Measurements from ENCODE around the gene SOX10. TPM values are rescaled to one million over a fixed set of nuclear protein-coding genes. Genes with fewer than 3 reads are reported as not detected.

SOX10 gene
- total RNA-seq, 4 donors from 2014 or later, result 59.9 to 94.0 (median 84.2) TPM

DNA sequence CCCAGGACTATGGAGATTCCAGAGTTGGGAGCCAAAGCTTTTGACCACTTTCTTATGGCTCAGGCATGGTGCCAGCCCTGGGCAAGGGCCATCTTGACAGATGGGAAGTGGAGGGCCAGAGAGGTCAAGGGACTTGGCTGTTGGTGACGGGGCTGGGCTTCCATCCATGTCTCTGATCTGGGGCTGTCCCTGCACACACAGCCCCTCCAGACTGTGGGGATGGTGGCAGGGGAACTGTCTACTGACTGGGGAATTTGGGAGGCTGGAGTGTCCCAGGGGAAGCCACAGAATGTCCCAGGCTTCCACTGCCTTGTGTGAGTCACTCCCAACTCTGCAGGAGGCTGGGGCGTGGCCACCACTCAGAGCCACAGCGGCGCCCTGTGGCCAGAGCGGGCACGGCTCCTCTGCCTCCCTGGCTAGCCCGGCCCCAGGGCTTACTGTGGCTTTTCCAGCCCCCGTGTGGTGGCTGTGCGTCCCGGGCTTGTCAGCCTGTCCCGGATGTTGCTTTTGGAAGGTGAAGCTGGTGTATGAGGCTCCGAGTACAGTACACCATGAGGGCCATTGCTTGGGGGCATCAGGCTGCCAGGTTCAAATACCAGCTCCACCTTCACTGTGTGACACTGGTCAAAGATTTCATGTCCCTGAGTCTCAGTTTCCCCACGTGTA is 50.5 kb downstream of the SOX10 start:
- peak; percentile 75 to 82 for DNase-seq (ENCODE audit: low spot score in 2 of 2)
- peaks cover 0 to 30% (median 11%) of the 10 kb centered on the region in 4 donors for H3K4me1 ChIP-seq
- 7 to 19% methylated on average over 13 of the region's 13 CpGs for whole genome bisulfite sequencing, 2 donors
- no peaks in the 10 kb centered on the region for H3K9me3 ChIP-seq
- H3K27me3 ChIP-seq, result no peaks in the 10 kb centered on the region
- H3K36me3 ChIP-seq, result peaks cover 0 to 64% (median 4%) of the 10 kb centered on the region in 3 donors
- TF ChIP-seq POLR2A (IDR thresholded peaks at IDR 0.05) (no peak), EP300 (IDR thresholded peaks at IDR 0.05) (peak in 1 of 2 donors; percentile 52), CTCF (IDR thresholded peaks at IDR 0.05) (peak; percentile 91 to 98 (median 96))
- no peak overlapping the region for H3K4me3 ChIP-seq
- peak overlapping the region; percentile 37 to 85 (median 64) for H3K27ac ChIP-seq

- WGBS, 2 donors, result 80 to 91% methylated on average over 17 to 20 of the region's 21 CpGs
- H3K36me3 ChIP-seq, result peaks cover 0 to 68% (median 4%) of the 10 kb centered on the region in 3 donors
- peak overlapping the region in 3 of 4 donors; percentile 54 to 79 (median 75) for H3K27ac ChIP-seq
- H3K4me3 ChIP-seq, result no peak overlapping the region
- TF ChIP-seq POLR2A (IDR thresholded peaks at IDR 0.05) (no peak), CTCF (IDR thresholded peaks at IDR 0.05) (no peak), EP300 (IDR thresholded peaks at IDR 0.05) (no peak)
- no peak for DNase-seq (ENCODE audit: low spot score in 2 of 2)
- no peaks in the 10 kb centered on the region for H3K9me3 ChIP-seq
- no peaks in the 10 kb centered on the region for H3K27me3 ChIP-seq
- peaks cover 0 to 30% (median 11%) of the 10 kb centered on the region in 4 donors for H3K4me1 ChIP-seq
These were observed 51.4 kb downstream of the SOX10 start for GRCh38 chr22:37932821-37933578.

DNA sequence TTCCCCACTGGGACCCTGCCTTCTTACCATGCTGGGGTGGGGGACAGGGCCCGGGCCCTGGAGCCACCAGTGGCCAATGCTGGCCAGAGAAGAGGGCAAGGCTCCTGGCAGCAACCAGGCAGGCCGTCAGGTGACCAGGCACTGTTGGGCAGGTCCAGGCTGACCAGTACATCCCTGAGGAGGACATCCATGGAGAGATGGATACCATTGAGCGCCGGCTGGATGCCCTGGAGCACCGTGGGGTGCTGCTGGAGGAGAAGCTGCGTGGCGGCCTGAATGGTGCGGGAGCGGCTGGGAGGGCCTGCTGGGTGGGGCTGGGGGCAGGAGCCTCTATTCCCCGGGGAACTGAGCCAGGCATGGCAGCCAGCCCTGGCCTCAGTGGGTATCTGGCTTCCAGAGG is 52.0 kb downstream of the SOX10 start:
- H3K4me1 ChIP-seq, result peaks cover 0 to 30% (median 11%) of the 10 kb centered on the region in 4 donors
- WGBS, 2 donors, result 90% methylated on average over 10 of the region's 10 CpGs; no CpG with 5 or more reads in 1 of the 2 donors
- H3K27ac ChIP-seq, result peak overlapping the region in 1 of 4 donors; percentile 75

DNA sequence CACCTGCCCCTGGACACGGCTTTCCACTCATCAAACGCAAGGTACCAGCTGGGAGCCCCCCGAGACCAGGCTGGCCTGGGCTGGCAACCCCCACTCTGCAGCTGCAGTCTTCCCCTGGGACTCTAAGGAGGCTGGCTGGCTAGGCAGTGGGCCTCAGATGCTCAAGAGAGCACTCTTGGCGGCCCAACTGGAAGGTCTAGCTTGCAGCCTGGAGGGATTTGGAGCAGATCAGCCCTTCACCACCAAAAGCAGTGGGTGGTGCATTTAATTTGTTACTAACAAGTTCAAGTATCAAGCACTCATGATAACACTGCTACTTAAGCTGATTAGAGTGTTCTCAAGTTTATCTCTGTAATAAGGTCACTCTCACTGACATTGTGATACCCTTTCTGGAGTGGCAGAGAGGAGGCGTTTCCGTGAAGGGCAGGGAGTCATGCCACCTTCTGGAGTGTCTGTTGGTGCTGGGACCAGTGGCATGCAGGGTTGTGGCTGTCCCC is 52.4 kb downstream of the SOX10 start:
- H3K36me3 ChIP-seq, result peaks cover 0 to 68% (median 0%) of the 10 kb centered on the region in 3 donors
- no peaks in the 10 kb centered on the region for H3K9me3 ChIP-seq
- TF ChIP-seq POLR2A (IDR thresholded peaks at IDR 0.05) (no peak), EP300 (IDR thresholded peaks at IDR 0.05) (no peak), CTCF (IDR thresholded peaks at IDR 0.05) (no peak)
- H3K27me3 ChIP-seq, result no peaks in the 10 kb centered on the region
- no peak overlapping the region for H3K27ac ChIP-seq
- 89 to 90% methylated on average over 5 to 6 of the region's 6 CpGs for WGBS, 2 donors
- H3K4me1 ChIP-seq, result peaks cover 0 to 30% (median 11%) of the 10 kb centered on the region in 4 donors
- no peak for DNase-seq (ENCODE audit: low spot score in 2 of 2)
- no peak overlapping the region for H3K4me3 ChIP-seq

More for the DNA sequence above, 52.0 kb downstream of the SOX10 start:
- H3K4me3 ChIP-seq, result no peak overlapping the region
- DNase-seq (ENCODE audit: low spot score in 2 of 2), result no peak
- TF ChIP-seq CTCF (IDR thresholded peaks at IDR 0.05) (no peak), EP300 (IDR thresholded peaks at IDR 0.05) (no peak), POLR2A (IDR thresholded peaks at IDR 0.05) (no peak)
- H3K27me3 ChIP-seq, result no peaks in the 10 kb centered on the region
- H3K9me3 ChIP-seq, result no peaks in the 10 kb centered on the region
- H3K36me3 ChIP-seq, result peaks cover 0 to 68% (median under 1%) of the 10 kb centered on the region in 3 donors

All from tibial nerve (tissue), 4 donors.